Cardiac fibroblast (primary cell): ENCODE data around the gene EXOC3L2.

Source experiments
- DNase-seq, 2 donors: peaks; one replicate each; pipeline versions ENCODE4 v3.0.0 to v3.0.0-alpha.2; 2010; ENCODE audit warnings: low read depth in 2 of 2
- H3K4me3 ChIP-seq, 2 donors: replicated peaks in 1 of 2; 1 replicate in 1 of 2; 2 replicates in 1 of 2; pipeline ENCODE4 v1.5.1; 2011; ENCODE audit warnings: low read depth in 2 of 2, low read length in 2 of 2, mild to moderate bottlenecking in 2 of 2, moderate library complexity in 1 of 2
- TF ChIP-seq, protein P1 (sequence below): IDR thresholded peaks from one replicate; pipeline ENCODE4 v1.5.1; 2011; ENCODE audit warnings: low read depth, mild to moderate bottlenecking, low read length, inconsistent platforms

Gene EXOC3L2

DNA sequence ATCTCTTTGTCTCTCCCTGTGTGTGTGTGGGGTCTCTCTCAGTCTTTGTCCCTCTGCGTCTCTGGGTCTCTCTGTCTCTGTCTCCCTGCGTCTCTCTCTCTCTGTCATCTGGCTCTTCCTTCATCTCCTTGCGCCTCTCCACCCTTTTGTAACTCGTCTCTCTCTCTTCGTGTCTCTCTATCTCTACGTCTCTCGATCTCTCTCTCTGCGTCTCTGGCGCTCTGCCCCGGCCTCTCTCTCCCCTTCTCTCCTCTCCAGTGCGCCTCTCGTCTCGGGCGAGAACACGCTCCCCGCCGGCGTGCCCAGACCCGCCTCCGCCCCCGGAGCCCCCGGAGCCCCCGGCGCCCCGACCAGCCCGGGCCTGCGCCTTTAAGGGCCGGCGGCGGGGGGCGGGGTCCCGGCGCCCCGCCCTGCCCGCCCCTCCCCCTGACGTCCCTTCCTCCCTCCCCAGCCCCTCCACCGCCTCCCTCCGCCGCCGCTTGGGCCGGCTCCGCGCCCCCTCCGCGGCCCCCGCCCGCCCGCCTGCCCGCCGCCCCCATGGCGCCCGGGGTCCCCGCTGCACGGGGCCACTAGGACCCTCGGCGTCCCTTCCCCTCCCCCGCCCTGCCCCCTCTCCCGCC, 5.7 kb upstream of the EXOC3L2 start, which contains the start of gene MARK4:
Gene MARK4, plus strand, starts transcription at position 440 of the 620 bp plus-strand sequence. CDS start 318 bp downstream, outside the sequence.
- peak; percentile 53 to 71 for DNase-seq

DNA sequence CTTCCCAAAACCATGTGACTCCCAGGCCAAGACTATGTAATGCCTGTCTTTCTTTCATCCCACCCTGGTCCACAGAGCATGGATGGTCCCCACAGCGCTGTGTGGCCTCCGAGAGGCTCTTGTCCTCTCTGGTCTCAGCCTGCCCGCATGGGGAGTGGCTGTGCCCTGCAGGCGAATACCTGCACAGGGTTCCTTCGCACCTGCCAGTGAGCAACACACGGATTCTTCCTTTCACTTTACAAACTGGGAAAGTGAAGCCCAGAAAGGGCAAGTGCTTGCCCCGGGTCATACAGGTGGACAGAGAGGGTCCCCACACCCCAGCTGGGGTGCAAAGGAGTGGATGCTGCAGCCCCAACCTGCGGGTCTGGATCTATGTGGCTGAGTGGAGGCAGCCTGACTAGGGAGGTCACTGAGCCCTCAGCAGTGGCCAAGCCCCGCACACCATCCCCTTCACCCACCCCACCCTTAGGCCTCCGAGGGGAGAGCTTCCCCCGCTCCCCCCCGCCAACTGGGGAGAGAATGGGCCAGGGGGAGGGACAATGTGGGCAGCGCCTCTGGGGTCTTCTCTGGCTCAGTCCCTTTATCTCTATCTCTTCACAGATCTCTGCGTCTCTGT, 5.1 kb upstream of the EXOC3L2 start:
- H3K4me3 ChIP-seq = peak overlapping the region; percentile 59 to 65
- TF ChIP-seq, protein P1, sequence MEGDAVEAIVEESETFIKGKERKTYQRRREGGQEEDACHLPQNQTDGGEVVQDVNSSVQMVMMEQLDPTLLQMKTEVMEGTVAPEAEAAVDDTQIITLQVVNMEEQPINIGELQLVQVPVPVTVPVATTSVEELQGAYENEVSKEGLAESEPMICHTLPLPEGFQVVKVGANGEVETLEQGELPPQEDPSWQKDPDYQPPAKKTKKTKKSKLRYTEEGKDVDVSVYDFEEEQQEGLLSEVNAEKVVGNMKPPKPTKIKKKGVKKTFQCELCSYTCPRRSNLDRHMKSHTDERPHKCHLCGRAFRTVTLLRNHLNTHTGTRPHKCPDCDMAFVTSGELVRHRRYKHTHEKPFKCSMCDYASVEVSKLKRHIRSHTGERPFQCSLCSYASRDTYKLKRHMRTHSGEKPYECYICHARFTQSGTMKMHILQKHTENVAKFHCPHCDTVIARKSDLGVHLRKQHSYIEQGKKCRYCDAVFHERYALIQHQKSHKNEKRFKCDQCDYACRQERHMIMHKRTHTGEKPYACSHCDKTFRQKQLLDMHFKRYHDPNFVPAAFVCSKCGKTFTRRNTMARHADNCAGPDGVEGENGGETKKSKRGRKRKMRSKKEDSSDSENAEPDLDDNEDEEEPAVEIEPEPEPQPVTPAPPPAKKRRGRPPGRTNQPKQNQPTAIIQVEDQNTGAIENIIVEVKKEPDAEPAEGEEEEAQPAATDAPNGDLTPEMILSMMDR = no peak
- DNase-seq = no peak

More for the DNA sequence above, 5.7 kb upstream of the EXOC3L2 start, which contains the start of gene MARK4:
- peak within 1 kb of the TSS; percentile 78 to 88 for H3K4me3 ChIP-seq
- TF ChIP-seq, protein P1 = no peak

DNA sequence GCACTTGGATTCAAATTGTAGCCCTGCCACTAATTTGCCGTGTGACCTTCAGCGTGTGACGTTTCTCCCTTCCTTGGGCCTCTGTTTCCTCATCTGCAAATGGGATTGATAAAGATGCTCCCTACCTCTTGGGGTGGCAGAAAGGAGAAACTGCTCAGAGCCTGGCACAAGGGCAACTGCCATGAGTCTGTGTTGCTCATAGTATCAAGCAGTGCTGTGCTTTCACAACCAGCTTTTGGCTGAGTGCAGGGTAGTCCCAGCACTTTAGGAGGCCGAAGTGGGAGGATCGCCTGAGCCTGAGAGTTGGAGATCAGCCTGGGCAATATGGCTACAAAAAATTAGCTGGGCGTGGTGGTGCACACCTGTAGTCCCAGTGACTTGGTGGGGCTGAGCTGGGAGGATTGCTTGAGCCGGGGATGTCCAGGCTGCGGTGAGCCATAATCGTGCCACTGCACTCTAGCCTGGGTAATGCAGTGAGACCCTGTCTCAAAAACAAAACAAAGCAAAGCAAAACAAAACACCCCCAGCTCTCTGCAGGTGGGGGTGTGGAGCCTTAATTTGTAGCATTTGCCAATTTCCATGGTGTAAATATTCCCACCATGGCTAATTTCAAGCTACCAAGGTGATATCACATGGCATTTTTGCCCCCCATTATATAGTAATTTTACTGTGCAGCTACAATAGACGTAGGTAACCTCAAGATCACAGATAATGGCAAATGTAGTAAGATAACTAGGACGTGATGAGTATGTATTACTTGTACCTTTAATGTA, 4.2 kb upstream of the EXOC3L2 start:
- TF ChIP-seq, protein P1 = no peak
- no peak overlapping the region for H3K4me3 ChIP-seq
- no peak for DNase-seq

DNA sequence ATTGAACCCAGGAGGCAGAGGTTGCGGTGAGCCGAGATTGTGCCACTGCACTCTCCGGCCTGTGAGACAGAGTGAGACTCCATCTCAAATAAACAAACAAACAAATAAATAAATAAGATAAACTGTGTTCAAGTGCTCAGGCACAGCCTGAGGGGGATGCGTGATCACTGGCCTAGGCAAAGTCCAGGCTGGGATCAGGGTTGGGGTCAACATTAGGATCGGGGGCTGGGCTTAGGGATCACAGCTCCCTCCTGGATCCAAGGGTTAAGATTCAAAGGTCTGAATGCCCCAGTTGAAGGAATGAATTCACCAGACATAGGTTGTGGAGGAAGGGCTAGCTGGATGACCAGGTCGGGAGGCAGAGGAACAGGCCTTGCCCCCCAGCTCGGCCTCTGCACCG, 1.9 kb upstream of the EXOC3L2 start:
- TF ChIP-seq, protein P1 = no peak
- DNase-seq = no peak
- H3K4me3 ChIP-seq = no peak overlapping the region

DNA sequence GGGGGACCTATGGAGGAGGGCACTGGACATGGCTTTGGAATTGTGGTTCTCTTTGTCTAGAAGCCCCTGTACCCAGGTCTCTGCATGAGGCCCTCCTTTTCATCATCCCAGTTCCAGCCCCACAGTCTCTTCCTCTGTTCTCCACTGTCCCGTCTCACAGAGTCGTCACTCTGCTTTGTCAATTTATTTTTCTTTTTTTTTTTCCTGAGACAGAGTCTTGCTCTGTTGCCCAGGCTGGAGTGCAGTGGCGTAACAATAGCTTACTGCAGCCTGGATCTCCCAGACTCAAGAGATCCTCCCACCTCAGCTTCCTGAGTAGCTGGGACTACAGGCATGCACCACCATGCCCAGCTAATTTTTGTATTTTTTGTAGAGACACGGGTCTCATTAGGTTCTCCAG, 619 bp upstream of the EXOC3L2 start:
- peak; percentile 4 to 41 for DNase-seq
- TF ChIP-seq, protein P1 = no peak
- H3K4me3 ChIP-seq = no peak overlapping the region

DNA sequence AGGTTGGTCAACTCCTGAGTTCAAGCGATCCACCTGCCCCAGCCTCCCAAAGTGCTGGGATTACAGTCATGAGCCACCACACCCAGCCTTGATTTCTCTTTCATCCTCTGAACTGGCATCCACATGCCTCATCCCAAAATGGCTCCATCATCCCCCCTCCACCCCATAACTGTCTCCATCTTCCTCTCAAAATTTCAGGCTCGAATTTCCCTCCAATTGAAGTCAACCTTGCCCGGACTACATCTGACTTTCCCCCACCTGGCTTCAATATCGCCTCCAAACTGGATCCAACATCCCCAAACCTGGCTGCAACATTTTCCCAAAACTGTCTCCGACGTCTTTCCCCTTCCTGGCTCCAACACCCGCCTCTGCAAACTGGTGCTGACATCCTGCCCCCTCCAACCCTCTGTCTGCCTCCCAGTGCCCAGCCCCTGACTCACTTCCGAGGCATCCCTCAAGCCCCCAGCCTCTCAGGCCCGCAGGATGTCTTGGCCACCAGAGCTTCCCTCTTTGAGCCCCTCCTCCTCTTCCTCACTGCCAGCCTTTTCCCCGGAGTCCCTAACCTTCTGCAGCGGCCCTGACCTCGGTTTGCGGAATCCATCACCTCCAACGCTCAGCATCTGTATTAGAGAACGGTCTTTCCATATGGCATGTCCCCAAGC, 943 bp downstream of the EXOC3L2 start:
- no peak for DNase-seq
- H3K4me3 ChIP-seq = no peak overlapping the region
- TF ChIP-seq, protein P1 = no peak
